D721Med (cell line): ENCODE results near the gene MAD1L1.

Experiments used
- DNase-seq: peaks from one replicate; pipeline ENCODE4 v3.0.0; 2011; ENCODE audit warnings: low spot score; ENCODE audit not compliant: insufficient read length
- FAIRE-seq: peaks from 2 replicates; lab custom pipeline; 2011; peaks lifted over from hg19 to GRCh38; lab: Jason Lieb, UNC
- TF ChIP-seq, protein P1 (sequence below): IDR thresholded peaks from 2 replicates; pipeline ENCODE4 v1.5.1; 2012; ENCODE audit warnings: mild to moderate bottlenecking, control low read depth; ENCODE audit not compliant: insufficient read depth; ENCODE audit errors: missing control alignments

The MAD1L1 gene

DNA sequence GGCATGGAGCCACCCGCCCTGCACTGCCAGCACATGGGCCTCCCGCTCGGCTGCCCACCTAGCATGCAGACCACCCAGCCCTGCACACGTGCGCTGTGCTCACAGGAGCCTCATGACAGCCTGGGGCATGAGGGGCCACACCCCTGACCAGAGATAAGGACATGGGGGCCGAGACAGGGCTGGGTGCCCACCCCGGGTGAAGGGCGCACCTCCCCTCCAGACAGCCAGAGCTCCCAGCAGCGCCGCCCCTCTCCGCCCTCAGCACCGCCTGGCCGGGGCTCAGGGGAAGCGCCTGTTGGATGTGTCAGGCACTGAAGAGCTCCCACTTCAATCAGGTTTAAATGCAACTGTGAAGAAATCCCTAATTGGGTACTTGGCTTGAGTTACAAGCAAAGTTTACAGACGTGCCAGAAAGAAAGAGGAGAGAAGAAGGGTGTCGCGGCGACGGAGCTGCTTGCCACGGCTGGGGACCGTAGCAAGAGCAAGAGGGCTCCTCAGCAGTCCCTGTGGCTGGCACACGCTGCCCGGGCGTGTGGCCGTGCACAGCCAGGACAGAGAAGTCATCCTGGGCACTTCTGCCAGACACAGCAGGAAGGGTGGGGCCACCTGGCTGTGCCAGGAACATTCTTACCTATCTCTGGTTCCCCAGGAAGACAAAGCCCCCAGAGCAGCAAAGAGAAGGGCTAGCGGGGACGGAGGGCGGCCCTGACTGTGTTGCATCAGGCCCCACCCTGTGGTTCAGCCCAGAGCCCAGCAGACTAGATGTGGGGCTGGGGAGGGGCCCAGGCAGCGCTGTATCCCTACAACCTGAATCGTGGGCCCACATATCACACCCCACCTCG, 315.3 kb downstream of the MAD1L1 start:
- DNase-seq (no peak), FAIRE-seq (no peak)
- TF ChIP-seq, protein P1, sequence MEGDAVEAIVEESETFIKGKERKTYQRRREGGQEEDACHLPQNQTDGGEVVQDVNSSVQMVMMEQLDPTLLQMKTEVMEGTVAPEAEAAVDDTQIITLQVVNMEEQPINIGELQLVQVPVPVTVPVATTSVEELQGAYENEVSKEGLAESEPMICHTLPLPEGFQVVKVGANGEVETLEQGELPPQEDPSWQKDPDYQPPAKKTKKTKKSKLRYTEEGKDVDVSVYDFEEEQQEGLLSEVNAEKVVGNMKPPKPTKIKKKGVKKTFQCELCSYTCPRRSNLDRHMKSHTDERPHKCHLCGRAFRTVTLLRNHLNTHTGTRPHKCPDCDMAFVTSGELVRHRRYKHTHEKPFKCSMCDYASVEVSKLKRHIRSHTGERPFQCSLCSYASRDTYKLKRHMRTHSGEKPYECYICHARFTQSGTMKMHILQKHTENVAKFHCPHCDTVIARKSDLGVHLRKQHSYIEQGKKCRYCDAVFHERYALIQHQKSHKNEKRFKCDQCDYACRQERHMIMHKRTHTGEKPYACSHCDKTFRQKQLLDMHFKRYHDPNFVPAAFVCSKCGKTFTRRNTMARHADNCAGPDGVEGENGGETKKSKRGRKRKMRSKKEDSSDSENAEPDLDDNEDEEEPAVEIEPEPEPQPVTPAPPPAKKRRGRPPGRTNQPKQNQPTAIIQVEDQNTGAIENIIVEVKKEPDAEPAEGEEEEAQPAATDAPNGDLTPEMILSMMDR: no peak

DNA sequence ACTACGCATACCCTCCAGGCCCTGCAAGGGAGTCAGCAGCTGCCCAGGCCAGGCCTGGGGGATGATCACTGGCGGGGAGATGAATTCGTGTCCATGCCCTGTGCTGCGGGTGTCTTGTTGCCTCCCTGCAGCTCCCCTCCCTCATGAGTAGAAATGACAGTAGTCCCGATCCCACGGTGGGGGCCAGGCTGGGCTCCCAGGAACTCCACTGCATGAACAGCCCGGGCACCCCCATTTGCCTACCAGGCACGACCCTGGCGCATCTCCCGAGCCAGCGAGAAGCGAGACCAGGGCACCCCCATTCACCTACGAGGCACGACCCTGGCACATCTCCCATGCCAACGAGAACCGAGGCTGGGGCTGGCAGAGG, 316.2 kb downstream of the MAD1L1 start:
- DNase-seq (no peak), FAIRE-seq (no peak)
- TF ChIP-seq, protein P1: no peak

DNA sequence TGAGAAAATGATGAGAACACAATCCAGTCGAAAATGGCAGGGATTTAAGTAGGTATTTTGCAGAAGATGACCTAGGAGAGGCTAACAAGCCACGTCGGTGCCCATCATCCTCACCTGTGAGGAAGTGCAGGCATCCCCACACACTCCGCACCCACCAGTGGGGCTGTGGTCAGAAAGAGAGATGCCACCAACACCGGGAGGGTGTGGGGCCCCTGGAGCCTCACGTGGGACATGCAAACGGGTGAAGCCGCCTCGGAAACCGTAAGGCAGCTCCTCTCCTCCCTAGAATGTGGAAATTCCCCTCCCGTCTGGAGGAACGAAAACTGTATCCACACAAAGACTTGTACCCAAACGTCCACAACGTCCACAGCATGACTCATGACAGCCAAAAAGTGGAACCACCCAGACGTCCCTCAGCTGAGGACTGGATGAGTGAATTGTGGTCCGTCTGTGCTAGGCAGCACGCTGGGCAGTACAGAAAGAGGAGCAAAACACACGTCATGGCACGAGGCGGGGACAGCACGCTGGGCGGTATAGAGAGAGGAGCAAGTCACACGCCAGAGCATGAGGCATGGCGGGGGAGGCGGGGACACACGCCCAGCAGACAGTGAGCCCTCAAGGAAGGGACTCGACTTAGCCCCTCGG, 316.7 kb downstream of the MAD1L1 start:
- FAIRE-seq (no peak), DNase-seq (no peak)
- TF ChIP-seq, protein P1: no peak

DNA sequence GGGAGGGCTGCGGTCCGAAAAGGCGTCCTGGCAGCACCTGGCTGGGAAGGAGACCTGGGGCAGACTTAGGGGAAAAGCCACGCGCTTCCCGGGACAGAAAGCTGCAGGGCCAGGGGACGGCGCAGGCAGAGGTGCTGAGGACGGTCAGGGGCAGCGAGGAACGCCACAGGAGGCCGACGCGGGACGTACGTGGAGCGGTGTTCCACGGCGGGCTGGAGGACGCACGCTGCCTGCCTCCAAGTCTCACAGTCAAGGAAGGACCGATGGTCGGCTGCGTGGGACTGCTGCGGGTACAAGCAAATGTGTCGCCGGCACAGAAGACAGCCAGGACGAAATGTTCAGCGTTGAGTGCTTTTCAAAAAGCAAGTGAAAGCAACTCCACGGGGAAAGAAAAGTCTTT, 317.4 kb downstream of the MAD1L1 start:
- TF ChIP-seq, protein P1: no peak
- FAIRE-seq: no peak
- no peak for DNase-seq

DNA sequence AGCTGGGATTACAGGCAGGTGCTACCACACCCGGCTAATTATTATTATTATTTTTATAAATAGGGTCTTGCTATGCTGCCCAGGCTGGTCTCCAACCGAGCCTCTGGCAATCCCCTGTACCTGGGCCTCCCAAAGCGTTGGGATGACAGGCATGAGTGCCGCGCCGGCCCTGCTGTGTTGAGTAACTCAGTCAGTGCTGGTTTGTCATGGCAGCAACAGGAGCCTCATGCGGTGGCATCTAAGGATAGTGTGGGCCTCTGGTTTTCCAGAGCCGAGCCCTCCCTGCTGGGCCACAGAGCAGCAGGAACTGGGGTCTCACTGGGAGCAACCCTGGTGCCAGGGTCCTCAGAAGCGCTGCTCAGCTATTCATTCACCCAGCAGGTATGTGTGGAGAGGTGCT, 318.0 kb downstream of the MAD1L1 start:
- no peak for DNase-seq
- TF ChIP-seq, protein P1: no peak
- FAIRE-seq: no peak

DNA sequence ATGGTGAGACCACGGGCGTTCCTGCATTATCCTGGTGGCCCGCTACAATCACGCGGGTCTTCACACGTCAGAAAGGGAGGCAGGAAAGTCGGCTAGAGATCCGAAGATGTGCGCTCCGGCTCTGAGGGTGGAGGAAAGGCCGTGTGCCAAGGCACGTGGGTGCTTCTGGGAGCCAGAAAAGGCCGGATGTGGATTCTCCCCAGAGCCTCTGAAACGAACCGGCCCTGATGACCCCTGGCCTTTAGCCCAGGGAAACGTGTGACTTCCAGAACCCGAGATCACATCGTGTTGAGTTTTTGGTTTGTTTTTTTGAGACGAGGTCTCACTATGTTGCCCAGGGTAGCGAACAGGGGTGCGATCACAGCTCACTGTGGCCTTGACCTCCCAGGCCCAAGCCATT, 318.4 kb downstream of the MAD1L1 start:
- no peak for FAIRE-seq
- TF ChIP-seq, protein P1: no peak
- DNase-seq: no peak
